DOHH2 (cell line): ENCODE data around the gene RNF207.

Source experiments
- CTCF ChIP-seq: fragments of 200-600 bp; sonication (generic); IDR thresholded peaks from one replicate; pipeline ENCODE4 v1.5.1; 2014; ENCODE audit warnings: antibody characterized with exemption, mild to moderate bottlenecking, low read depth, low read length; ENCODE audit not compliant: poor library complexity, severe bottlenecking
- EZH2phosphoT487 ChIP-seq: fragments of 200-600 bp; sonication (generic); IDR thresholded peaks from 2 replicates; pipeline ENCODE4 v1.6.1; 2017; ENCODE audit warnings: borderline replicate concordance, mild to moderate bottlenecking, antibody characterized with exemption, low read length, moderate library complexity, mixed read lengths

- TF ChIP-seq CTCF (no peak), EZH2phosphoT487 (no peak)
Observed at GRCh38 chr1:6247651-6248050, 41.7 kb downstream of the RNF207 start.
